HFF-Myc (cell line): ENCODE results near the gene CCL4.
"Not testable (repeated sequence)": the region's sequence is repeated elsewhere in the genome, so short reads cannot be mapped to it uniquely, and the experiment has no call there.

Experiments used
- DNase-seq: peaks from one replicate; pipeline ENCODE4 v3.0.0-alpha.2; 2011; ENCODE audit warnings: low read depth; ENCODE audit errors: extremely low read depth
- H3K4me3 ChIP-seq: replicated peaks from 2 replicates; pipeline ENCODE4 v1.5.1; 2011; ENCODE audit warnings: low read depth, mild to moderate bottlenecking, control low read depth, low read length
- CTCF ChIP-seq: IDR thresholded peaks from 2 replicates; pipeline ENCODE4 v1.5.1; 2012; ENCODE audit warnings: mild to moderate bottlenecking, low read depth, low read length, control low read depth; ENCODE audit errors: missing control alignments

Gene CCL4

GRCh38 chr17:36074365-36074764 is 29.3 kb upstream of the CCL4 start:
- DNase-seq: no peak
- H3K4me3 ChIP-seq: no peak overlapping the region
- TF ChIP-seq CTCF: no peak

- not testable (repeated sequence) for DNase-seq, H3K4me3 ChIP-seq
Observed at GRCh38 chr17:36081681-36082471, 21.8 kb upstream of the CCL4 start.

GRCh38 chr17:36082482-36083120 is 21.0 kb upstream of the CCL4 start:
- H3K4me3 ChIP-seq: not testable (repeated sequence)

GRCh38 chr17:36083691-36084090 is 19.9 kb upstream of the CCL4 start:
- not testable (repeated sequence) for DNase-seq, H3K4me3 ChIP-seq

More at GRCh38 chr17:36082482-36083120, 21.0 kb upstream of the CCL4 start:
- not testable (repeated sequence) for DNase-seq

GRCh38 chr17:36085765-36086164 is 17.9 kb upstream of the CCL4 start:
- H3K4me3 ChIP-seq: no peak overlapping the region
- no peak for DNase-seq
- no peak for TF ChIP-seq CTCF

DNA sequence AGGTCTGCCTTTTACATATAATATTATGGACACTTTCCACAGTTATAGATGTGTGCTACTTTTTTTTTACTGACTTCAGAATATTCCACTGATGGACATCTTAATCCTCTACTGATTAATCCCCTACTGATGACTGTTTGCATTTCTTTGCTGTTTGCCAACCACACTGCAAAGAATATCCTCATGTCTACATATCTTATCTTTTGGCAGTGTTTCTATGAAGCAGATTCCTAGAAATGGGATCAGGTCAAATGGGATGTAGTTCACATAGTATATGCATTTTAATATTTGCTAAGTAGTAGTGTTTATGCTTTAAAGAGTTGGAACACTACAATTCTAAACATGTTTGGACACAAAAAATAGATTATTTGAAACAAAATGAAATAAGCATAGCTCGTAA is 16.8 kb upstream of the CCL4 start:
- no peak for DNase-seq
- H3K4me3 ChIP-seq: no peak overlapping the region
- no peak for TF ChIP-seq CTCF

GRCh38 chr17:36087471-36087870 is 16.2 kb upstream of the CCL4 start:
- not testable (repeated sequence) for DNase-seq

GRCh38 chr17:36087897-36088572 is 15.6 kb upstream of the CCL4 start:
- not testable (repeated sequence) for DNase-seq, H3K4me3 ChIP-seq

More at GRCh38 chr17:36087471-36087870, 16.2 kb upstream of the CCL4 start:
- H3K4me3 ChIP-seq: not testable (repeated sequence)

DNA sequence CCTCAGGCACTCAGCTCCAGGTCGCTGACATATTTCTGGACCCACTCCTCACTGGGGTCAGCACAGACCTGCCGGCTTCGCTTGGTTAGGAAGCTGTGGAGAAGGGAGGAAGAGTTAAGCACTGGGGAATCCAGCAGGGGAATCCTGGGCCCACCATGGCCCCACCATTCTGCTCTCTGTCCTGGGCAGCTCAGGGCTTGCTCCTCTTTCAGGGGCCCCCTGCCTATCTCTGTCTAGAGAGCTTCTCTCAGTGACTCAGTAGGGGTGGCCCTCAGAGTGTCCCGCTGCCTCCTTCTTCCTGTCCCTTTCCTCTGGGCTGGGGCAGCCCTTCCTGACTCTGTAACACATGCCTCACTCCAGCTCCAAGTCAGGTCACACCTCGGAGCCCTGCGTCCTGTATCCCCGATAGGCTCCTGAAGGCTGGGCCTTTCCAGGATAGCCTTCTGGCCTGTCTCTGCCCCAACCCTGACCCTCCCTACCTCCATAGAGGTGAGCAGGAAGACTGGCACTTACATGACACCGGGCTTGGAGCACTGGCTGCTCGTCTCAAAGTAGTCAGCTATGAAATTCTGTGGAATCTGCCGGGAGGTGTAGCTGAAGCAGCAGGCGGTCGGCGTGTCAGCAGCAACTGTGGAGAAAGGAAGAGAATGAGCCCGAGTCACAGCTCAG is 14.8 kb upstream of the CCL4 start:
- no peak overlapping the region for H3K4me3 ChIP-seq
- DNase-seq: no peak
- no peak for TF ChIP-seq CTCF
